Mesenchymal stem cell (in vitro differentiated cells and primary cell): ENCODE measurements around the gene KLHDC10.
"Not testable (repeated sequence)": the region's sequence is repeated elsewhere in the genome, so short reads cannot be mapped to it uniquely, and the experiment has no call there.

Experiments
- DNase-seq: peaks from one replicate; pipeline ENCODE4 v3.0.0-alpha.2; 2013
- H2AFZ ChIP-seq: one replicate; pipeline ENCODE4 v1.6.1; 2013; ENCODE audit warnings: low read depth, mild to moderate bottlenecking, control low read depth, inconsistent platforms, low read length, moderate library complexity
- H2AK5ac ChIP-seq: 2 replicates; pipeline ENCODE4 v1.6.1; 2013; ENCODE audit warnings: low read length, moderate library complexity, mild to moderate bottlenecking, inconsistent platforms; ENCODE audit not compliant: severe bottlenecking
- H2BK120ac ChIP-seq: one replicate; pipeline ENCODE4 v1.6.1; 2013; ENCODE audit warnings: low read depth, mild to moderate bottlenecking, inconsistent platforms, low read length, moderate library complexity
- H2BK12ac ChIP-seq, 2 experiments: one replicate each; pipeline ENCODE4 v1.6.1; 2013; ENCODE audit warnings: inconsistent platforms in 2 of 2, low read length in 2 of 2, mild to moderate bottlenecking in 2 of 2, moderate library complexity in 2 of 2, control low read depth in 1 of 2
- H2BK15ac ChIP-seq: one replicate; pipeline ENCODE4 v1.6.1; 2013; ENCODE audit warnings: mild to moderate bottlenecking, low read depth, inconsistent platforms; ENCODE audit not compliant: poor library complexity, severe bottlenecking
- H2BK5ac ChIP-seq: 2 replicates; pipeline ENCODE4 v1.6.1; 2013; ENCODE audit warnings: low read depth, mild to moderate bottlenecking, low read length, control low read depth, inconsistent platforms; ENCODE audit not compliant: poor library complexity, severe bottlenecking
- H3K14ac ChIP-seq, 2 experiments: one replicate each; pipeline ENCODE4 v1.6.1; 2013; ENCODE audit warnings: inconsistent platforms in 2 of 2, low read length in 2 of 2, control low read depth in 1 of 2, mild to moderate bottlenecking in 1 of 2, moderate library complexity in 1 of 2
- H3K18ac ChIP-seq, 2 experiments: one replicate each; pipeline ENCODE4 v1.6.1; 2013; ENCODE audit warnings: inconsistent platforms in 2 of 2, low read length in 2 of 2, control low read depth in 1 of 2, low read depth in 1 of 2, mild to moderate bottlenecking in 1 of 2
- H3K23ac ChIP-seq, 2 experiments: one replicate each; pipeline ENCODE4 v1.6.1; 2013; ENCODE audit warnings: inconsistent platforms in 2 of 2, low read length in 2 of 2, mild to moderate bottlenecking in 2 of 2, moderate library complexity in 2 of 2, control low read depth in 1 of 2
- H3K27ac ChIP-seq: 2 replicates; pipeline ENCODE4 v1.5.1; 2013; ENCODE audit warnings: mild to moderate bottlenecking, moderate library complexity, low read length, control low read depth, inconsistent platforms; ENCODE audit not compliant: poor library complexity, severe bottlenecking
- H3K27me3 ChIP-seq, 2 experiments: 2 replicates each; pipeline versions ENCODE4 v1.6.1 to v1.7.0; 2013; ENCODE audit warnings: low read length in 2 of 2, mild to moderate bottlenecking in 2 of 2, moderate library complexity in 2 of 2, control low read depth in 1 of 2, inconsistent platforms in 1 of 2; ENCODE audit not compliant: control insufficient read depth in 1 of 2, insufficient read depth in 1 of 2
- H3K36me3 ChIP-seq, 2 experiments: 2 replicates each; pipeline versions ENCODE4 v1.6.1 to v1.7.0; 2013; ENCODE audit warnings: low read length in 2 of 2, control low read depth in 1 of 2, inconsistent platforms in 1 of 2, low read depth in 1 of 2, mild to moderate bottlenecking in 1 of 2; ENCODE audit not compliant: insufficient read depth in 2 of 2, control insufficient read depth in 1 of 2
- H3K4ac ChIP-seq, 2 experiments: one replicate each; pipeline ENCODE4 v1.6.1; 2013; ENCODE audit warnings: inconsistent platforms in 2 of 2, low read length in 2 of 2, mild to moderate bottlenecking in 2 of 2, moderate library complexity in 2 of 2, control low read depth in 1 of 2, low read depth in 1 of 2
- H3K4me1 ChIP-seq: 2 replicates; pipeline ENCODE4 v1.6.1; 2013; ENCODE audit warnings: low read depth, low read length, control low read depth; ENCODE audit not compliant: control insufficient read depth, insufficient read depth
- H3K4me2 ChIP-seq: 2 replicates; pipeline ENCODE4 v1.6.1; 2013; ENCODE audit warnings: low read length, mild to moderate bottlenecking, inconsistent platforms; ENCODE audit not compliant: poor library complexity, severe bottlenecking
- H3K4me3 ChIP-seq, 2 experiments: 2 replicates each; pipeline versions ENCODE4 v1.5.1 to v1.7.0; 2013; ENCODE audit warnings: low read length in 2 of 2, mild to moderate bottlenecking in 2 of 2, control low read depth in 1 of 2, low read depth in 1 of 2; ENCODE audit not compliant: insufficient read depth in 1 of 2
- H3K79me1 ChIP-seq: replicated peaks from 2 replicates; pipeline ENCODE4 v1.6.1; 2013; ENCODE audit warnings: mild to moderate bottlenecking, control low read depth, low read length, inconsistent platforms; ENCODE audit not compliant: poor library complexity, severe bottlenecking
- H3K9ac ChIP-seq: 2 replicates; pipeline ENCODE4 v1.7.0; 2013; ENCODE audit warnings: mild to moderate bottlenecking, low read length, moderate library complexity
- H3K9me3 ChIP-seq: 2 replicates; pipeline ENCODE4 v1.7.0; 2013; ENCODE audit warnings: mild to moderate bottlenecking, low read length; ENCODE audit not compliant: control insufficient read depth
- H4K8ac ChIP-seq: one replicate; pipeline ENCODE4 v1.6.1; 2013; ENCODE audit warnings: inconsistent platforms, mild to moderate bottlenecking, low read length, moderate library complexity
- H4K91ac ChIP-seq: one replicate; pipeline ENCODE4 v1.6.1; 2013; ENCODE audit warnings: mild to moderate bottlenecking, low read length, inconsistent platforms
- WGBS: methylation state at CpG from one replicate; pipeline ENCODE4 v1.1.7; 2013; ENCODE audit warnings: mixed read lengths; 5-methylcytosine and 5-hydroxymethylcytosine counted together

Gene KLHDC10

DNA sequence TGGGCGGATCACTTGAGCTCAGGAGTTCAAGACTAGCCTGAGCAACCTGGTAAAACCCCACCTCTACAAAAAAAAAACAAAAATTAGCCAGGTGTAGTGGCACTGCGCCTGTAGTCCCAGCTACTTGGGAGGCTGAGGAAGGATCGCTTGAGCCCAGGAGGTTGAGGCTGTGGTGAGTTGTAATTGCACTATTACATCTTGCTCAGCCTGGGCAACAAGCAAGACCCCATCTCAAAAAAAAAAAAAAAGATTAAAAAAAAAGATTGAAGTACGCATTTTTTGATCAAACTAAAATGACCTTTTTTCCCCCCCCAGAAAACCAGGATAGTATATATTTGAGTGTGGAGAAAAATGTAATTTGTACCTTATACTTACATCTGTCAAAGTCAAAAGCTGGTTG, 29.8 kb upstream of the KLHDC10 start:
- no peak overlapping the region for H3K18ac ChIP-seq
- H3K23ac ChIP-seq = no peak overlapping the region
- no peak for DNase-seq
- no peaks in the 10 kb centered on the region for H3K27me3 ChIP-seq
- H3K36me3 ChIP-seq = peaks cover 44 to 82% of the 10 kb centered on the region in 2 experiments
- H3K9me3 ChIP-seq = no peaks in the 10 kb centered on the region
- no peak overlapping the region for H3K4ac ChIP-seq
- no peak overlapping the region for H3K4me2 ChIP-seq
- no peak overlapping the region for H4K8ac ChIP-seq
- H3K14ac ChIP-seq = no peak overlapping the region
- H2BK15ac ChIP-seq = no peak overlapping the region
- no peak overlapping the region for H3K4me3 ChIP-seq
- 100% methylated on average over 1 of the region's 4 CpGs for WGBS
- no peak overlapping the region for H4K91ac ChIP-seq
- no peak overlapping the region for H2AK5ac ChIP-seq
- H2BK12ac ChIP-seq = no peak overlapping the region
- no peak overlapping the region for H2AFZ ChIP-seq
- H2BK5ac ChIP-seq = no peak overlapping the region
- no peaks in the 10 kb centered on the region for H3K4me1 ChIP-seq
- H3K79me1 ChIP-seq = peaks cover 28% of the 10 kb centered on the region
- H3K27ac ChIP-seq = no peak overlapping the region
- no peak overlapping the region for H3K9ac ChIP-seq
- H2BK120ac ChIP-seq = no peak overlapping the region

DNA sequence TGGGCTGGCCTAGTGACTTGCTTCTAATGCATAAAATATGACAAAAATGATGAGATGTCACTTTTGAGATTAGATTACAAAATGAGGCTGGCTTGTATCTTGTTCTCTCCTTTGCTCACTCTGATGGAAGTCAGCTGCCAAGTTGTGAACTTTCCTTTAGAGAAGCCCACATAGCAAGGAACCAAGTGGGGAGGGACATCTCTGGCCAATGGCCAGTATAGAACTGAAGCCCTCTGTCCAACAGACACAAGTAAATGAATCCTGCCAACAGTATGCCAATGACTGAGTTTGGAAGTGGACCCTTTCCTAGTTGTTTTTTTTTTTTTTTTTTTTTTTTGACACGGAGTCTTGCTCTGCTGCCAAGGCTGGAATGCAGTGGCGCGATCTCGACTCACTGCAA, 22.5 kb upstream of the KLHDC10 start:
- Histone ChIP-seq H3K36me3 (peaks cover 18 to 38% of the 10 kb centered on the region in 2 experiments), H3K9ac (no peak overlapping the region), H2BK120ac (no peak overlapping the region), H3K4me2 (no peak overlapping the region), H4K91ac (no peak overlapping the region), H2BK5ac (no peak overlapping the region), H2BK15ac (no peak overlapping the region), H3K4ac (no peak overlapping the region), H3K27ac (no peak overlapping the region), H3K14ac (no peak overlapping the region), H3K79me1 (peaks cover 23% of the 10 kb centered on the region), H3K9me3 (no peaks in the 10 kb centered on the region), H2AFZ (no peak overlapping the region), H3K4me3 (no peak overlapping the region), H3K18ac (no peak overlapping the region), H3K23ac (no peak overlapping the region), H2BK12ac (no peak overlapping the region), H3K4me1 (peaks cover 6% of the 10 kb centered on the region), H2AK5ac (peak overlapping the region; percentile 49), H4K8ac (no peak overlapping the region), H3K27me3 (no peaks in the 10 kb centered on the region)
- WGBS = no CpG with 5 or more reads among the region's 4 CpGs
- no peak for DNase-seq

DNA sequence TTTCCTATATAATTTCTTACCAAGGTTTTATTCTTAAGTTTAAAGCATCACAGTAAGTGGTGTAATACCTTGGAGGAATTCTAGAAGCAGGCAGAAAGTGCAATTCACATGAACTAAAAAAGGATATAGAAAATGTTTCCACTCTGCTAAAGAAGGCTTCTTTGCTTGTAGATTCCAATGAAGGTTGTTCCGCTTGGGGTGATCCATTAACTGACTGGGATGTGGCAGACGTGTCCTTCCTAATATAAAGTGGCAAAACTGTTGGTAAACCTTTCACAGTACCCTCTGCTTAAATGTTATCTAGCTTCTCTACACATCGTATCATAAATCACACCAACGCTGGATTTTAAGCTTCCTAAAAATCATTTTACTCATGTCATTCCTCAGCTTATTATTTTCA, 21.4 kb upstream of the KLHDC10 start:
- no peak overlapping the region for H2BK12ac ChIP-seq
- no peak overlapping the region for H2AK5ac ChIP-seq
- WGBS = 100% methylated on average over 4 of the region's 4 CpGs
- H3K14ac ChIP-seq = no peak overlapping the region
- no peak overlapping the region for H4K91ac ChIP-seq
- no peak overlapping the region for H3K23ac ChIP-seq
- peaks cover 6% of the 10 kb centered on the region for H3K4me1 ChIP-seq
- peaks cover 14 to 29% of the 10 kb centered on the region in 2 experiments for H3K36me3 ChIP-seq
- H3K9me3 ChIP-seq = no peaks in the 10 kb centered on the region
- H3K4me2 ChIP-seq = no peak overlapping the region
- peak overlapping the region; percentile 84 for H3K27ac ChIP-seq
- H2BK120ac ChIP-seq = no peak overlapping the region
- H2BK15ac ChIP-seq = no peak overlapping the region
- no peak overlapping the region for H3K18ac ChIP-seq
- no peaks in the 10 kb centered on the region for H3K27me3 ChIP-seq
- H3K4me3 ChIP-seq = no peak overlapping the region
- no peak overlapping the region for H2AFZ ChIP-seq
- no peak for DNase-seq
- H3K9ac ChIP-seq = no peak overlapping the region
- H3K79me1 ChIP-seq = peaks cover 18% of the 10 kb centered on the region
- H4K8ac ChIP-seq = no peak overlapping the region
- no peak overlapping the region for H3K4ac ChIP-seq
- H2BK5ac ChIP-seq = no peak overlapping the region

DNA sequence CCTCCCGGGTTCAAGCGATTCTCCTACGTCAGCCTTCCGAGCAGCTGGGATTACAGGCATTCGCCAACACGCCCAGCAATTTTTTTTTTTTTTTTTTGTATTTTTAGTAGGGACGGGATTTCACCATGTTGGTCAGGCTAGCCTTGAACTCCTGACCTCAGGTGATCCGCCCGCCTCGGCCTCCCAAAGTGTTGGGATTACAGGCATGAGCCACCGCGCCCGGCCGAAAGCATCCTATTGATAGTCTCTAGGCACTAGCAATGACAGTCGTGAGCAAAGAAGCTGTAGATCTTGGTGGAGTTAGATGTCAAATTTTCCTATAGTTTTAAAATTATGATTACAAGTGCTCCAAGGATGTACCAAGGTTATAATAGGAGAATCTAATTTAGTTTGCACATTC, 18.1 kb upstream of the KLHDC10 start:
- H3K27ac ChIP-seq, H3K4me3 ChIP-seq, H2BK5ac ChIP-seq, H3K4me1 ChIP-seq, H2BK120ac ChIP-seq, H3K4ac ChIP-seq, H2AK5ac ChIP-seq, DNase-seq, H3K4me2 ChIP-seq, H2AFZ ChIP-seq, H2BK15ac ChIP-seq, H4K91ac ChIP-seq, H3K14ac ChIP-seq, H2BK12ac ChIP-seq, H3K18ac ChIP-seq, H3K9ac ChIP-seq, H3K27me3 ChIP-seq, H3K9me3 ChIP-seq, H4K8ac ChIP-seq, H3K23ac ChIP-seq, H3K79me1 ChIP-seq: not testable (repeated sequence)
- peaks cover 0 to 12% of the 10 kb centered on the region in 2 experiments for H3K36me3 ChIP-seq
- 96% methylated on average over 15 of the region's 15 CpGs for WGBS
